ENCODE data around the gene NTN1. TPM values are rescaled to one million over a fixed set of nuclear protein-coding genes. Genes with fewer than 3 reads are reported as not detected.

The NTN1 gene
- total and polyA plus RNA-seq, 2 of the 4 experiments (the other 2 are of a cell fraction), result under 0.01 to 0.07 TPM

DNA sequence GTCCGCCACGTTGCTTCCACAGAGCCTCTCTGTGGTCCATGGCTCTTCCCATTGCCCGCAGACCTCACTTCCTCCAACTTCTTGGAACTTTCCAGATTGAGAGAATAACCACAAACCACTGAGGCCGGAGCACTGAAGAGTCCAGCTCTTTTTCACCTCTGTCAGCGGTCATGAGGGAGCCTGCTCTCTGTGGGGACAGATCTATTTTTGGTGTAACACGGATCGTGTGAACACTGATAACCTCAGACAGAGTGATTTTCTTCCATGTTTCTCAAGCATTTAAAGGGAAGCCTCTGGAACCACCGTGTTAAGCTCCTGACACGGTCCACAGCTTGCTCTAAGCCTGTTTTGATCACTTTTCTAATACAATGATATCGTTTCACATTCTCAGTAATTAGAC, 49.7 kb downstream of the NTN1 start:
- Histone ChIP-seq H2AK5ac (ENCODE audit: low read depth, low read length) (no peak overlapping the region), H3K18ac (ENCODE audit: low read depth, low read length) (no peak overlapping the region), H2BK5ac (ENCODE audit: low read depth, low read length, poor library complexity, severe bottlenecking) (no peak overlapping the region), H2BK20ac (ENCODE audit: low read depth, low read length) (no peak overlapping the region), H3K36me3 (ENCODE audit: control insufficient read depth, insufficient read depth, low read length) (no peaks in the 10 kb centered on the region), H3K56ac (ENCODE audit: extremely low read depth, insufficient read depth, low read length) (no peak overlapping the region), H2AK9ac (replicated peaks; ENCODE audit: low read depth, low read length, poor library complexity) (no peak overlapping the region), H3K4me2 (ENCODE audit: low read depth, low read length) (no peak overlapping the region), H4K20me1 (ENCODE audit: insufficient read depth, low read length) (no peaks in the 10 kb centered on the region), H3K4me3 (ENCODE audit: insufficient read depth, low read depth, low read length) (no peak overlapping the region), H3K23ac (ENCODE audit: low read depth, low read length) (no peak overlapping the region), H3K27ac (ENCODE audit: insufficient read depth, low read length) (no peak overlapping the region), H3K9me3 (ENCODE audit: control insufficient read depth, insufficient read depth, low read length) (peaks cover 16% of the 10 kb centered on the region), H2BK15ac (ENCODE audit: low read depth, low read length) (no peak overlapping the region), H3K27me3 (ENCODE audit: control insufficient read depth, insufficient read depth, low read length) (no peaks in the 10 kb centered on the region), H3K9me1 (ENCODE audit: insufficient read depth, low read length) (no peaks in the 10 kb centered on the region), H4K91ac (ENCODE audit: insufficient read depth, low read depth, low read length) (no peak overlapping the region), H2BK120ac (ENCODE audit: low read depth, low read length) (no peak overlapping the region), H3K4ac (ENCODE audit: low read depth, low read length) (no peak overlapping the region), H2AFZ (replicated peaks; ENCODE audit: low read length, poor library complexity) (no peak overlapping the region), H3K9ac (ENCODE audit: low read depth, low read length) (no peak overlapping the region), H3K4me1 (ENCODE audit: control insufficient read depth, insufficient read depth, low read length) (no peaks in the 10 kb centered on the region), H3K79me1 (ENCODE audit: low read depth in 1 of 2, low read length in 2 of 2) (no peaks in the 10 kb centered on the region), H4K5ac (ENCODE audit: low read depth, low read length) (no peak overlapping the region), H3K14ac (replicated peaks; ENCODE audit: low read depth, low read length) (no peak overlapping the region), H4K8ac (ENCODE audit: low read depth in 2 of 2, low read length in 2 of 2) (no peak overlapping the region)
- CTCF ChIA-PET, result no interaction called here
- no peak for DNase-seq
- POLR2A ChIA-PET (ENCODE audit: unreplicated experiment), result no interaction called here
- TF ChIP-seq, protein P1, sequence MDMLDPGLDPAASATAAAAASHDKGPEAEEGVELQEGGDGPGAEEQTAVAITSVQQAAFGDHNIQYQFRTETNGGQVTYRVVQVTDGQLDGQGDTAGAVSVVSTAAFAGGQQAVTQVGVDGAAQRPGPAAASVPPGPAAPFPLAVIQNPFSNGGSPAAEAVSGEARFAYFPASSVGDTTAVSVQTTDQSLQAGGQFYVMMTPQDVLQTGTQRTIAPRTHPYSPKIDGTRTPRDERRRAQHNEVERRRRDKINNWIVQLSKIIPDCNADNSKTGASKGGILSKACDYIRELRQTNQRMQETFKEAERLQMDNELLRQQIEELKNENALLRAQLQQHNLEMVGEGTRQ (IDR thresholded peaks at IDR 0.05; ENCODE audit: low read depth, low read length), result no peak
- TF ChIP-seq MXI1 (IDR thresholded peaks at IDR 0.05; ENCODE audit: borderline replicate concordance, low read depth, low read length), result no peak
- TF ChIP-seq MAFK (IDR thresholded peaks at IDR 0.05; ENCODE audit: low read depth, low read length), result no peak
- no peak for TF ChIP-seq ELK1 (IDR thresholded peaks at IDR 0.05; ENCODE audit: borderline replicate concordance, low read depth, low read length)
- no peak for TF ChIP-seq CEBPB (IDR thresholded peaks at IDR 0.05; ENCODE audit: low read depth, low read length)
- no peak for TF ChIP-seq SMC3 (IDR thresholded peaks at IDR 0.05; ENCODE audit: low read depth, low read length)
- TF ChIP-seq, protein P2, sequence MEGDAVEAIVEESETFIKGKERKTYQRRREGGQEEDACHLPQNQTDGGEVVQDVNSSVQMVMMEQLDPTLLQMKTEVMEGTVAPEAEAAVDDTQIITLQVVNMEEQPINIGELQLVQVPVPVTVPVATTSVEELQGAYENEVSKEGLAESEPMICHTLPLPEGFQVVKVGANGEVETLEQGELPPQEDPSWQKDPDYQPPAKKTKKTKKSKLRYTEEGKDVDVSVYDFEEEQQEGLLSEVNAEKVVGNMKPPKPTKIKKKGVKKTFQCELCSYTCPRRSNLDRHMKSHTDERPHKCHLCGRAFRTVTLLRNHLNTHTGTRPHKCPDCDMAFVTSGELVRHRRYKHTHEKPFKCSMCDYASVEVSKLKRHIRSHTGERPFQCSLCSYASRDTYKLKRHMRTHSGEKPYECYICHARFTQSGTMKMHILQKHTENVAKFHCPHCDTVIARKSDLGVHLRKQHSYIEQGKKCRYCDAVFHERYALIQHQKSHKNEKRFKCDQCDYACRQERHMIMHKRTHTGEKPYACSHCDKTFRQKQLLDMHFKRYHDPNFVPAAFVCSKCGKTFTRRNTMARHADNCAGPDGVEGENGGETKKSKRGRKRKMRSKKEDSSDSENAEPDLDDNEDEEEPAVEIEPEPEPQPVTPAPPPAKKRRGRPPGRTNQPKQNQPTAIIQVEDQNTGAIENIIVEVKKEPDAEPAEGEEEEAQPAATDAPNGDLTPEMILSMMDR (conservative IDR thresholded peaks at IDR 0.05; ENCODE audit: low read depth, low read length), result no peak
- no peak for TF ChIP-seq RCOR1 (IDR thresholded peaks at IDR 0.05; ENCODE audit: insufficient replicate concordance, low read length)
- TF ChIP-seq NFE2L2 (IDR thresholded peaks at IDR 0.05; ENCODE audit: low read depth, low read length), result no peak
- TF ChIP-seq POLR2A (IDR thresholded peaks at IDR 0.05; ENCODE audit: low read depth, low read length), result no peak
- TF ChIP-seq BHLHE40 (IDR thresholded peaks at IDR 0.05; ENCODE audit: low read depth, low read length), result no peak
- no peak for TF ChIP-seq FOS (IDR thresholded peaks at IDR 0.05; ENCODE audit: low read depth, low read length)
- no peak for TF ChIP-seq CHD1 (IDR thresholded peaks at IDR 0.05; ENCODE audit: low read depth, low read length)
- TF ChIP-seq RAD21 (IDR thresholded peaks at IDR 0.05; ENCODE audit: low read length), result no peak
- no peak for TF ChIP-seq RFX5 (IDR thresholded peaks at IDR 0.05; ENCODE audit: low read depth, low read length)
- TF ChIP-seq MAZ (IDR thresholded peaks at IDR 0.05; ENCODE audit: borderline replicate concordance, low read depth, low read length), result no peak
- ATAC-seq (ENCODE audit: low read depth), result no peak
- 83% methylated on average over 2 of the region's 10 CpGs; no CpG with 5 or more reads in 1 of the 2 experiments for WGBS, 2 experiments (ENCODE audit: extremely low coverage in 2 of 2, insufficient read length in 1 of 2)
- no TSS peak for BruUV-seq (replicated peaks)
- dilution Hi-C loops (cut with HindIII; ENCODE audit: low sequenced_read_pairs, unreplicated experiment) (no loop called here), in situ Hi-C loops (cut with MboI; ENCODE audit: low sequenced_read_pairs) (no loop called here), intact Hi-C loops (cut with micrococcal nuclease) (no loop called here)
